Endothelial cell of umbilical vein (primary cell): ENCODE data around the gene TBC1D26. TPM values are rescaled to one million over a fixed set of nuclear protein-coding genes. Genes with fewer than 3 reads are reported as not detected.

ENCODE experiments used
- BruUV-seq: library from RNA; stranded (reverse); fragments of 400-500 nt; replicated peaks from 2 replicates; lab custom pipeline; 2021; lab: Mats Ljungman, UMichigan
- CTCF ChIA-PET: fragments of 300-600, 350-600 bp; sonication (Branson Sonifier 250); formaldehyde crosslinking; loops from one replicate; lab custom pipeline; 2021; ENCODE audit warnings: antibody characterized with exemption, inconsistent platforms; lab: Charles Lee
- POLR2A ChIA-PET: fragments of 300-600, 350-600 bp; sonication (Branson Sonifier 250); formaldehyde crosslinking; loops from one replicate; lab custom pipeline; 2021; ENCODE audit warnings: antibody characterized with exemption, inconsistent platforms; lab: Charles Lee
- DNase-seq: peaks from one replicate; pipeline ENCODE4 v3.0.0-alpha.2; 2011; ENCODE audit warnings: low read depth, low spot score
- FAIRE-seq: peaks from 2 replicates; lab custom pipeline; 2011; peaks lifted over from hg19 to GRCh38; lab: Jason Lieb, UNC
- H2AFZ ChIP-seq: 2 replicates; pipeline ENCODE4 v1.6.0; 2012; ENCODE audit warnings: low read depth, low read length, control low read depth, inconsistent platforms
- H3K27ac ChIP-seq: 2 replicates; pipeline ENCODE4 v1.5.1; 2011; ENCODE audit warnings: low read depth, mild to moderate bottlenecking, control low read depth, low read length, moderate library complexity; ENCODE audit not compliant: insufficient read depth
- H3K27me3 ChIP-seq, 2 experiments: 2 replicates each; pipeline versions ENCODE4 v1.6.0 to v1.6.1; 2011; ENCODE audit warnings: low read length in 2 of 2, mixed read lengths in 1 of 2; ENCODE audit not compliant: control insufficient read depth in 2 of 2, insufficient read depth in 2 of 2
- H3K36me3 ChIP-seq, 2 experiments: 2 replicates in 1 of 2; 3 replicates in 1 of 2; pipeline ENCODE4 v1.5.1; 2011; ENCODE audit warnings: low read length in 2 of 2, mild to moderate bottlenecking in 1 of 2, moderate library complexity in 1 of 2; ENCODE audit not compliant: control insufficient read depth in 2 of 2, insufficient read depth in 2 of 2; ENCODE audit errors: extremely low read depth in 1 of 2
- H3K4me1 ChIP-seq: 3 replicates; pipeline ENCODE4 v1.5.1; 2011; ENCODE audit warnings: mild to moderate bottlenecking, low read length; ENCODE audit not compliant: control insufficient read depth, insufficient read depth; ENCODE audit errors: extremely low read depth
- H3K4me2 ChIP-seq: 2 replicates; pipeline ENCODE4 v1.6.1; 2011; ENCODE audit warnings: low read length, control low read depth, mixed read lengths; ENCODE audit not compliant: insufficient read depth
- H3K4me3 ChIP-seq, 3 experiments: fragments of 200-600 bp in 1 of 3; sonication (generic), shearing (Covaris generic) in 1 of 3; replicated peaks in 1 of 3; 2 replicates each; pipeline ENCODE4 v1.5.1; 2011 to 2016; ENCODE audit warnings: control low read depth in 3 of 3, low read length in 3 of 3, mild to moderate bottlenecking in 2 of 3, inconsistent platforms in 1 of 3, low read depth in 1 of 3, moderate library complexity in 1 of 3; ENCODE audit not compliant: insufficient read depth in 1 of 3
- H3K79me2 ChIP-seq: 2 replicates; pipeline ENCODE4 v1.6.0; 2012; ENCODE audit warnings: low read length, inconsistent platforms; ENCODE audit not compliant: control insufficient read depth, insufficient read depth
- H3K9ac ChIP-seq: replicated peaks from 2 replicates; pipeline ENCODE3; 2011; ENCODE audit warnings: low read length, control low read depth; ENCODE audit not compliant: insufficient read depth; ENCODE audit errors: extremely low read depth
- H3K9me1 ChIP-seq: replicated peaks from 3 replicates; pipeline ENCODE4 v1.6.0; 2011; ENCODE audit warnings: mild to moderate bottlenecking, low read length; ENCODE audit not compliant: control insufficient read depth, insufficient read depth; ENCODE audit errors: extremely low read depth
- H3K9me3 ChIP-seq: replicated peaks from 2 replicates; pipeline ENCODE4 v1.5.1; 2012; ENCODE audit warnings: low read length, inconsistent platforms; ENCODE audit not compliant: control insufficient read depth, insufficient read depth
- H4K20me1 ChIP-seq: replicated peaks from 2 replicates; pipeline ENCODE3; 2011; ENCODE audit warnings: mild to moderate bottlenecking, low read length; ENCODE audit not compliant: control insufficient read depth, insufficient read depth; ENCODE audit errors: extremely low read depth
- EZH2 ChIP-seq: IDR thresholded peaks from 2 replicates; pipeline ENCODE4 v1.6.1; 2012; ENCODE audit warnings: borderline replicate concordance, low read depth, mild to moderate bottlenecking, moderate library complexity, low read length, inconsistent platforms; ENCODE audit not compliant: severe bottlenecking
- FOS ChIP-seq: IDR thresholded peaks from 2 replicates; pipeline ENCODE4 v1.6.1; 2011; ENCODE audit warnings: mild to moderate bottlenecking, low read length, moderate library complexity, borderline replicate concordance; ENCODE audit not compliant: insufficient read depth
- GATA2 ChIP-seq: IDR thresholded peaks from 2 replicates; pipeline ENCODE4 v1.7.0; 2011; ENCODE audit warnings: low read depth, mild to moderate bottlenecking, moderate library complexity, mixed read lengths, low read length; ENCODE audit not compliant: insufficient read length, insufficient read depth
- JUN ChIP-seq: IDR thresholded peaks from 2 replicates; pipeline ENCODE4 v1.6.1; 2011; ENCODE audit warnings: borderline replicate concordance, low read depth; ENCODE audit not compliant: insufficient read length, insufficient read depth
- MYC ChIP-seq: IDR thresholded peaks from one replicate; pipeline ENCODE4 v1.6.1; 2011; ENCODE audit warnings: mild to moderate bottlenecking, low read depth, low read length
- POLR2A ChIP-seq: IDR thresholded peaks from 2 replicates; pipeline ENCODE4 v1.6.1; 2012; ENCODE audit warnings: low read depth, mild to moderate bottlenecking, control low read depth, low read length
- POLR2AphosphoS5 ChIP-seq: IDR thresholded peaks from 2 replicates; pipeline ENCODE4 v1.6.1; 2012; ENCODE audit warnings: low read depth, mild to moderate bottlenecking, control low read depth, low read length, moderate library complexity; ENCODE audit not compliant: insufficient read depth
- dilution Hi-C: fragments of 300-500 bp; cut with MboI; formaldehyde crosslinking; loops from one replicate; pipeline ENCODE4 v1.15.0; 2019; ENCODE audit warnings: low sequenced_read_pairs; ENCODE audit not compliant: extremely low pct_ligation_motif_present
- intact Hi-C: fragments of 100-400 bp; cut with micrococcal nuclease; formaldehyde crosslinking; loops from one replicate; pipeline ENCODE4 v1.10.0; 2022
- polyA plus RNA-seq, 4 experiments: library from polyadenylated mRNA; depleted of rRNA in 3 of 4; stranded (reverse) in 3 of 4; unstranded in 1 of 4; fragments of >200 nt; gene quantifications; 2 replicates each; pipeline versions ENCODE4 v1.2.1 to v1.2.3, GENCODE V29; 2011 to 2012; ENCODE audit warnings: missing spikeins in 1 of 4
- total RNA-seq: library from RNA; stranded (reverse); gene quantifications from 2 replicates; pipeline ENCODE4 v1.2.3, GENCODE V29; 2021
- TF ChIP-seq, protein P1 (sequence below): IDR thresholded peaks from 2 replicates; pipeline ENCODE4 v1.6.1; 2011; ENCODE audit not compliant: insufficient read depth, insufficient read length
- TF ChIP-seq, protein P2 (sequence below), 2 donors: IDR thresholded peaks; 1 replicate in 1 of 2; 2 replicates in 1 of 2; pipeline ENCODE4 v1.5.1; 2011; ENCODE audit warnings: low read length in 2 of 2, mild to moderate bottlenecking in 2 of 2, moderate library complexity in 2 of 2, control low read depth in 1 of 2, inconsistent platforms in 1 of 2, low read depth in 1 of 2; ENCODE audit not compliant: insufficient read depth in 1 of 2; ENCODE audit errors: extremely low read depth in 1 of 2

TBC1D26 gene
- total and polyA plus RNA-seq, 2 donors (not counting 3 experiments of a cell fraction or from before 2014, with no cell fraction given): not detected

DNA sequence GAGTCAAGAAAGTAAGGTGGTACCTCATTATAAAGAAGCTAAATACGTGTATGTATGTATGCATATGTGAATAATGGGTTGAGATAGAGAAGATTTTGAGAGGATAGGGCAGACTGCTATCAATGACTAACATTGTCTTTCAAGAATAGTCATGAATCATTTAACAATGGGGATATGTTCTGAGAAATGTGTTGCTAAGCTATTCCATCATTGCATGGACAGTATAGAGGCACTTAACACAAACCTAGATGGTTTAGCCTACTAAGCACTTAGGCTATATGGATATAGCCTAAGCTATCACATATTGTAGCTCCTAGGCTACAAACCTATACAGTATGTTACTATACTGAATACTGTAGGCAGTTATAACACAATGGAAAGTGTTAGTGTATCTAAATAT lies 45.2 kb downstream of the TBC1D26 start:
- Histone ChIP-seq H3K9me3 (no peaks in the 10 kb centered on the region), H3K27me3 (peaks cover 0 to 2% of the 10 kb centered on the region in 2 experiments), H3K4me2 (no peak overlapping the region), H4K20me1 (no peaks in the 10 kb centered on the region), H3K9ac (no peak overlapping the region), H3K4me3 (no peak overlapping the region), H2AFZ (no peak overlapping the region), H3K36me3 (no peaks in the 10 kb centered on the region), H3K9me1 (no peaks in the 10 kb centered on the region), H3K4me1 (no peaks in the 10 kb centered on the region), H3K27ac (no peak overlapping the region), H3K79me2 (no peaks in the 10 kb centered on the region)
- no TSS peak for BruUV-seq
- intact Hi-C loops (no loop called here), dilution Hi-C loops (no loop called here)
- no peak for TF ChIP-seq POLR2AphosphoS5
- TF ChIP-seq, protein P1, sequence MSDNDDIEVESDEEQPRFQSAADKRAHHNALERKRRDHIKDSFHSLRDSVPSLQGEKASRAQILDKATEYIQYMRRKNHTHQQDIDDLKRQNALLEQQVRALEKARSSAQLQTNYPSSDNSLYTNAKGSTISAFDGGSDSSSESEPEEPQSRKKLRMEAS: no peak
- TF ChIP-seq POLR2A: no peak
- no peak for TF ChIP-seq FOS
- no peak for TF ChIP-seq GATA2
- TF ChIP-seq JUN: no peak
- TF ChIP-seq, protein P2, sequence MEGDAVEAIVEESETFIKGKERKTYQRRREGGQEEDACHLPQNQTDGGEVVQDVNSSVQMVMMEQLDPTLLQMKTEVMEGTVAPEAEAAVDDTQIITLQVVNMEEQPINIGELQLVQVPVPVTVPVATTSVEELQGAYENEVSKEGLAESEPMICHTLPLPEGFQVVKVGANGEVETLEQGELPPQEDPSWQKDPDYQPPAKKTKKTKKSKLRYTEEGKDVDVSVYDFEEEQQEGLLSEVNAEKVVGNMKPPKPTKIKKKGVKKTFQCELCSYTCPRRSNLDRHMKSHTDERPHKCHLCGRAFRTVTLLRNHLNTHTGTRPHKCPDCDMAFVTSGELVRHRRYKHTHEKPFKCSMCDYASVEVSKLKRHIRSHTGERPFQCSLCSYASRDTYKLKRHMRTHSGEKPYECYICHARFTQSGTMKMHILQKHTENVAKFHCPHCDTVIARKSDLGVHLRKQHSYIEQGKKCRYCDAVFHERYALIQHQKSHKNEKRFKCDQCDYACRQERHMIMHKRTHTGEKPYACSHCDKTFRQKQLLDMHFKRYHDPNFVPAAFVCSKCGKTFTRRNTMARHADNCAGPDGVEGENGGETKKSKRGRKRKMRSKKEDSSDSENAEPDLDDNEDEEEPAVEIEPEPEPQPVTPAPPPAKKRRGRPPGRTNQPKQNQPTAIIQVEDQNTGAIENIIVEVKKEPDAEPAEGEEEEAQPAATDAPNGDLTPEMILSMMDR (IDR thresholded peaks at IDR 0.05; ENCODE audit: extremely low read depth in 1 of 2, insufficient read depth in 1 of 2, low read depth in 1 of 2, low read length in 2 of 2): no peak
- no peak for TF ChIP-seq MYC
- TF ChIP-seq EZH2: no peak
- CTCF ChIA-PET: no interaction called here
- FAIRE-seq (no peak), DNase-seq (no peak)
- POLR2A ChIA-PET: no interaction called here
